HG02973 (cell line): ENCODE measurements around the gene CISTR.
"Not testable (repeated sequence)": the region's sequence is repeated elsewhere in the genome, so short reads cannot be mapped to it uniquely, and the experiment has no call there.

Experiments
- ATAC-seq: cut with Tn5 transposase; IDR thresholded peaks from one replicate; pipeline ENCODE4 v1.9.1; 2021; ENCODE audit warnings: moderate library complexity; ENCODE audit not compliant: unreplicated experiment

CISTR gene

GRCh38 chr12:53751336-53752191, at the start of gene CISTR:
Gene CISTR, minus strand, starts transcription at chr12:53751979.
- no peak for ATAC-seq

GRCh38 chr12:53798575-53798974, 46.8 kb upstream of the CISTR start:
- ATAC-seq: no peak

- no peak for ATAC-seq
Observed at GRCh38 chr12:53795927-53796326, 44.1 kb upstream of the CISTR start.

GRCh38 chr12:53793221-53793620, 41.4 kb upstream of the CISTR start:
- ATAC-seq: no peak

GRCh38 chr12:53791735-53792326, 40.1 kb upstream of the CISTR start:
- no peak for ATAC-seq

- ATAC-seq: no peak
Observed at GRCh38 chr12:53789570-53789969, 37.8 kb upstream of the CISTR start.

- ATAC-seq: no peak
Observed at GRCh38 chr12:53788892-53789291, 37.1 kb upstream of the CISTR start.

GRCh38 chr12:53786411-53786810, 34.6 kb upstream of the CISTR start:
- ATAC-seq: no peak

GRCh38 chr12:53785161-53785560, 33.4 kb upstream of the CISTR start:
- no peak for ATAC-seq

GRCh38 chr12:53782093-53782703, 30.4 kb upstream of the CISTR start:
- no peak for ATAC-seq

- no peak for ATAC-seq
Observed at GRCh38 chr12:53781228-53781801, 29.5 kb upstream of the CISTR start.

- ATAC-seq: no peak
Observed at GRCh38 chr12:53780323-53780722, 28.5 kb upstream of the CISTR start.

GRCh38 chr12:53779679-53780078, 27.9 kb upstream of the CISTR start:
- ATAC-seq: not testable (repeated sequence)

GRCh38 chr12:53777936-53778644, 26.3 kb upstream of the CISTR start:
- ATAC-seq: no peak

- ATAC-seq: no peak
Observed at GRCh38 chr12:53777412-53777811, 25.6 kb upstream of the CISTR start.

- ATAC-seq: no peak
Observed at GRCh38 chr12:53776872-53777271, 25.1 kb upstream of the CISTR start.

GRCh38 chr12:53775478-53776145, 23.8 kb upstream of the CISTR start:
- ATAC-seq: no peak

GRCh38 chr12:53770281-53770680, 18.5 kb upstream of the CISTR start:
- ATAC-seq: no peak

- ATAC-seq: no peak
Observed at GRCh38 chr12:53768976-53769375, 17.2 kb upstream of the CISTR start.

- no peak for ATAC-seq
Observed at GRCh38 chr12:53766881-53767280, 15.1 kb upstream of the CISTR start.

GRCh38 chr12:53765891-53766290, 14.1 kb upstream of the CISTR start:
- ATAC-seq: no peak
